Stimulated activated CD8-positive, alpha-beta memory T cell treated with anti-CD3 and anti-CD28 coated beads, Interleukin-12 subunit alpha, Interleukin-12 subunit beta, amount 100 ng/mL, for 24 hours (primary cell): ENCODE data around the gene PRSS33.

Experiments
- DNase-seq: peaks from one replicate; pipeline ENCODE4 v3.0.0-alpha.2; 2020; ENCODE audit errors: extremely low read depth

PRSS33 gene

DNA sequence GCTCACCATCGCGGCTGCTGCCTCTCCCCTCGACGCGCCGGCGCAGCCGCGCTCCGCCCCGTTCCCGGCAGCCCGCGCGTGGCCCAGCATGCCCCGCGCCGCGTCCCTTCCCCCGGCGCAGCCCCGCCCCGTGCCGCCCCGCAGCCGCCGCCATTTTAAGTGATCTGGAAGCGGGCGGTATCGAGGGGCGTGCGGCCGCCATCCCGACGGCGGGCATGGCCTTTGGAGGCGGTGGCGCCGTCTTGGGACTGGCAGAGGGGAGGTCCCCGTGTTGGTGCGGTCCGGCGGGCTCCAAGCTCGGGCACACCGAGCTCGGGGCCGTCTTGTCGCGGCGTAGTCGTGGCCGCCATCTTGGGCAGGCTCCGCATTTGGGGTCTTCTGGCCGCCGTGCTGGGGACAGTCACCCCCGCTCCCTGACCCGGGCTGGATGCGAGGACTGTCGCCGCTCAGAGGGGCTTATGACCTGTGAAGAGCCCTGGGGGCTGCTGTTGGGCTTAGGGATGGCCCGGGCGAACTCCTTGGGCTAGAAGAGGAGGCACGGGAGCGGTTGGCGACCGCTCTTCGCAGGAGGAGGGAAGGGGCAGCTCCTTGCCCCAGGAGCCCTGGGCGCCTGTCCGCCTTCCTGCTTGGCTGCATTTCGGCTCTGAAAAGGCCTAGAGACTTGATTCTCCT lies 10.0 kb downstream of the PRSS33 start, which contains the start of gene ELOB:
Gene ELOB, minus strand, starts transcription at position 50 of the 672 bp plus-strand sequence. Its CDS starts 41 bp downstream, at position 9.
- DNase-seq = peak; percentile 80

GRCh38 chr16:2776500-2777139 lies 10.7 kb downstream of the PRSS33 start:
- DNase-seq = no peak

DNA sequence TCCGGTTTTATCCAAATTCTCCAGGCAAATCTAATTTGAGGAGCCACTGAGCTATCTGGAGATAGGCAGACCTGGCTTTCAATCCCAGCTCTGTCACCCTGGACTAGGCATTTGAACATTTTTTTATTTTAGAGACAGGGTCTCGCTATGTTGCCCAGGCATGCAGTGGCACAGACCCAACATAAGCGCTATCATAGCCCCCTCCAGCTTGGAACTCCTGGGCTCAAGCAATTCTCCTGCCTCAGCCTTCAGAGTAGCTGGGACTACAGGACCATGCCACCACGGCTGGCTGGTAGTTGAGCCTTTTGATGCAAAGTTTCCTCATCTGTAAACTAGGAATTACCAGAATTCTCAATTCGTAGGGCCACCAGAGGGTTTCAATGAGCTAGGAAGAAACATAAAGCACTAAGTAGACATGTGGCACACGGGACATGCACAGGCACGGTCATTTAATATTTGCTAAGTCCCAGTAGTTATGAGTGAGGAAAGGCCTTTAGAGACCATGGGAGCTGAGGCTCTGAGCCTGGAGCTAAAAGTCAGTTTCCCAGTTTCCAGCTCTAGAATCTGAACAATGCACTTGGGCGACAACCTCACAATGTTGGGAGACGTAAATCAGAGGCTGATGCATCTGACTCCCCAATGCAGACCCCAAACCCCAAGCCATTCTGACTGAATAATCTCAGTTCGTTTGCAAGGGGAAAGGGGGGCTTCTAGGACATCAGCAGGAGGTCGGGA lies 11.4 kb downstream of the PRSS33 start:
- DNase-seq = no peak

GRCh38 chr16:2775131-2775716 lies 12.1 kb downstream of the PRSS33 start:
- DNase-seq = no peak

- DNase-seq = no peak
Measured at GRCh38 chr16:2774161-2774891, 13.0 kb downstream of the PRSS33 start.

DNA sequence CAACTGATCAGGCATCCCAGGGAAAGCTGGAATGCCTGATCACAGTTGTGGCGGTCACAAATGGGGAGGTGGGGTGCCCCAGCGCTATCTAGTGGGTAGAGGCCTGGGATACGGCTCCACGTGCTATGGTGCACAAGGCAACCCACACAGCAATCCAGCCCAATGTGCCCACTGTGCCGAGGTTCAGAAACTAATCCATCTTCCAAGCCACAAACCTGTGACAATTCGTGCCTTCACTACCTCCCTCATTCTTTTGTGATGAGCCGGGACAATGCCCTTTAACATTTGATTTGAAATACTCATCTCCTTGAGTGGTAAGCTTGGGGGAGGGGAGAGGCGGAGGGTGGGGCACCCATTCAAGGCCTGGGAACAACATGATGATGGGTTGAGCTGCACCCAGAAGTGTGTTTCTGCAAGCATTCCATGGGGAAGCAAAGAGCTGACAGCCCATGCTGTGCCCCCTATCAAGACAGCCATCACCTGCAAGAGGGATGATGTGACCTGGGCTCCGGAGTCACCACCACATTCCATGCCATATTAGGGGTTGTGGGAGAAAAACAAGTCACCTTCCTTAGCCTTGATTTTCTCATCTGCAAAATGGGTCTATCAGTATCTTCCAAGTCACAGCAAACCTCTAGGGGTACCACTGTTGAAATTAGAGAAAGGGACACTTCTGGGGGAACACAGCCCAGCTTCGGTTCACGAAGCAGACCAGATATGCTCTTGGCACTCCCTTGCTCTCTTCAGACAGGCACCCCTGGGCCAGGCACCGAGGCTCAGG lies 14.0 kb downstream of the PRSS33 start:
- no peak for DNase-seq

GRCh38 chr16:2771496-2772402 lies 15.6 kb downstream of the PRSS33 start:
- no peak for DNase-seq

DNA sequence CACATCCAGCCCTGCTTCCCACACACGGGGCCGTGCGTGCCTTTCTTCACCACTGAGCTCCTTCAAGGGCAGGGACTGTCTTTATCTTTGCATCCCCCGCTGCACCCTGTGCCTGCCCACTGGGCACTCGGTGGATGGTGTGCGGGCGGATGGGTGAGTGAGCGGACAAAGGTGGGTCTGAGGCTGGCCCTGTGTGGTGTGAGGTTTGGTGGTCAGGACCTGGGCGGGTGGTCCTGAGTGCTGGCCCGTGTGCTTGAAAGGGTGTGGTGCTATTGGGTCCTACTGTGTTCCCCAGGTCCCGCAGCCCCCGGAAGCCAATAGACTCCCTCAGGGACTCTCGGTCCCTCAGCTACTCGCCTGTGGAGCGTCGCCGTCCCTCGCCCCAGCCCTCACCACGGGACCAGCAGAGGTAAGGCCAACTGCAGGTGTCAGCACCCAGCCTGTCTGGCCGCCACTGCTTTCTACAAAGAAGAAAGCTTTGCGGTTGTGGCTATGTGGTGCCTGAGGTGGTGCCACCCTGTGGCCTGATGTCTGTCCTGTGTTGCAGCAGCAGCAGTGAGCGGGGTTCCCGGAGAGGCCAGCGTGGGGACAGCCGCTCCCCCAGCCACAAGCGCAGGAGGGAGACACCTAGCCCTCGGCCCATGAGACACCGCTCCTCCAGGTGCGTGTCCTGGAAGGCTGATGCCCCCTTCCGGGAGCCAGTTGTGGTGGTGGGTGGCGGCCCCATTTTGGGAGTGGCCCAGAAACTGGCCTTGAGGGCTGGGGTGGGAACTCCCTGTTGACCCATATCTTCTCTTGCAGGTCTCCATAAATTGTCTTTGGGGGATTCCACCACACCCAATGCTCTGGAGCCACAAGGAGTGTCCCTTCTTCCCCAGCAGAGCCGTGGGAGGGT lies 17.1 kb downstream of the PRSS33 start:
- DNase-seq = no peak

DNA sequence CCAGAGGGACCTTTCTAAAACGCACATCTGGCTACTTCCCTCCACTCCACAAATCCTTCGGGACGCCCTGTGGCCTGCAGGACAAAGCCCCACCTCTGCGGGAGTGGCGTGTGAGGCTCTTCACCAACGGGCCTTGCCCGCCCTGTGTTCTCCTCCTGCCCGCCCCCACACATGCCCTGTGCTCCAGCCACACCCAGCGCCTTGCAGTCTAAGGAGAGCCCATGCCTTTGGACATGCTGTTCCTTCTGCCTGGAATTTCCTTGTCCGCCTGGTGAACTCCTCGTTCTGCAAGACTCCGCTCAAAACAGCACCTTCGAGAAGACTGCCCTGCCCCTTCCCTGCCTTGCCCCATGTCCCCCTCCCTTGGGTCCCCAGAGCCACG lies 17.7 kb downstream of the PRSS33 start:
- no peak for DNase-seq

- DNase-seq = no peak
Measured at GRCh38 chr16:2769100-2769529, 18.2 kb downstream of the PRSS33 start.

DNA sequence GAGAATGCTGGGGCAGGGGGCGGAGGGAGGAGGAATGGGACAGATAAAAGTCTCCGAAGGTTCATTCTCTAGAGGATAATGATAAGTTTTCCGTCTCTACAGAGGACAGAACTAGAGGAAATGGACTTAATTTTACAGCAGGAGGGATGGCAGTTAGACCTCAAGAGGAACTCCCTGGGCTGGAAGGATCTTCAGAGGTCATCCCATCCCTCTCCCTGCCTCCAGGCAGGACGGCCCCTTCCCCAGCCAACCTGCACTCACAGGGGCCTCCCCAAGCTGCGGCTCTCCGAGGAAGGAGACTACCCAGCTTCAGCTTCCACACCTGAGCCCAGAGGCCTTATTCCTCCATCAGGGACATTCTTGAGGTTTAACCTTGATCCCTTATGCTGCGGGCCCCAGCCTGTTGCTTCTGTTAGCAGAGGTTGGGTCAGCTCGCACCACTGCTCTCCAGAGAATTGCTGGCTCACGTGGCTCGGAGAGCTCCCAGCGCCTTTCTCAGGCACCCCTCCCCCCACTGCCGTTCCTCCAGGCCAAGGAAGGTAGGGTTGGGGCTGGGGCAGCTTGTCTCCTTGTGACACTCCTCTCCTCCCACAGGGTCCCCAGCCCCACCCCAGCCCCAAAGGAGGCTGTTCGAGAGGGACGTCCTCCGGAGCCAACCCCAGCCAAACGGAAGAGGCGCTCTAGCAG lies 18.8 kb downstream of the PRSS33 start:
- DNase-seq = no peak

GRCh38 chr16:2767891-2768290 lies 19.5 kb downstream of the PRSS33 start:
- DNase-seq = no peak

GRCh38 chr16:2767140-2767731 lies 20.1 kb downstream of the PRSS33 start:
- no peak for DNase-seq

DNA sequence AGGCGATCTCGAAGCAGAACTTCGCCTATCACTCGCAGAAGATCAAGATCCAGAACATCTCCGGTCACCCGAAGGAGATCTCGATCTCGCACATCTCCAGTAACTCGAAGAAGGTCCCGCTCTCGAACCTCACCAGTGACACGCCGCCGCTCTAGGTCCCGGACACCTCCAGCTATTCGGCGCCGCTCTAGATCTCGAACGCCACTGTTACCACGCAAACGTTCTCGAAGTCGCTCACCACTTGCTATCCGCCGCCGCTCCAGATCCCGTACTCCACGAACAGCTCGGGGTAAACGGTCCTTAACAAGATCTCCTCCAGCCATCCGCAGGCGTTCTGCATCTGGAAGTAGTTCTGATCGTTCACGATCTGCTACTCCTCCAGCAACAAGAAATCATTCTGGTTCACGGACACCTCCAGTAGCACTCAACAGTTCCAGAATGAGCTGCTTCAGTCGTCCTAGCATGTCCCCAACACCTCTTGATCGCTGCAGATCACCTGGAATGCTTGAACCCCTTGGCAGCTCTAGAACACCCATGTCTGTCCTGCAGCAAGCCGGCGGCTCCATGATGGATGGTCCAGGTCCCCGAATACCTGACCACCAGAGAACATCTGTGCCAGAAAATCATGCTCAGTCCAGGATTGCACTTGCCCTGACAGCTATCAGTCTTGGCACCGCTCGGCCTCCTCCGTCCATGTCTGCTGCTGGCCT lies 20.8 kb downstream of the PRSS33 start:
- no peak for DNase-seq

DNA sequence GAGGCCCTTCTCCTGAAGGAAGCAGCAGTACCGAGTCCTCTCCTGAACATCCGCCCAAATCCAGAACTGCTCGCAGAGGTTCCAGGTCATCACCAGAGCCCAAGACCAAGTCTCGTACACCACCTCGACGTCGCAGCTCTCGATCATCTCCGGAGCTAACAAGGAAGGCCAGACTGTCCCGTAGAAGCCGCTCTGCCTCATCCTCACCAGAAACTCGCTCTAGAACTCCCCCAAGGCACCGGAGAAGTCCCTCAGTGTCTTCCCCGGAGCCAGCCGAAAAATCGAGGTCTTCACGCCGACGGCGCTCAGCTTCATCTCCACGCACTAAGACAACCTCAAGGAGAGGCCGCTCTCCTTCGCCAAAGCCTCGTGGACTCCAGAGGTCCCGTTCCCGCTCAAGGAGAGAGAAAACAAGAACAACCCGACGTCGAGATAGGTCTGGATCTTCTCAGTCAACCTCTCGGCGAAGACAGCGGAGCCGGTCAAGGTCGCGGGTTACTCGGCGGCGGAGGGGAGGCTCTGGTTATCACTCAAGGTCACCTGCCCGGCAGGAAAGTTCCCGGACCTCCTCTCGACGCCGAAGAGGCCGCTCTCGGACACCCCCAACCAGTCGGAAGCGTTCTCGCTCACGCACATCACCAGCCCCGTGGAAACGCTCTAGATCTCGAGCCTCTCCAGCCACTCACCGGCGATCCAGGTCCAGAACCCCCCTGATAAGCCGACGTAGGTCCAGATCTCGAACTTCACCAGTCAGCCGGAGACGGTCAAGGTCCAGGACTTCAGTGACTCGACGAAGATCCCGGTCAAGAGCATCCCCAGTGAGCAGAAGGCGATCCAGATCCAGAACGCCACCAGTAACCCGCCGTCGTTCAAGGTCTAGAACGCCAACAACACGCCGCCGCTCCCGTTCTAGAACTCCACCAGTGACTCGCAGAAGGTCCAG lies 21.6 kb downstream of the PRSS33 start:
- DNase-seq = no peak

DNA sequence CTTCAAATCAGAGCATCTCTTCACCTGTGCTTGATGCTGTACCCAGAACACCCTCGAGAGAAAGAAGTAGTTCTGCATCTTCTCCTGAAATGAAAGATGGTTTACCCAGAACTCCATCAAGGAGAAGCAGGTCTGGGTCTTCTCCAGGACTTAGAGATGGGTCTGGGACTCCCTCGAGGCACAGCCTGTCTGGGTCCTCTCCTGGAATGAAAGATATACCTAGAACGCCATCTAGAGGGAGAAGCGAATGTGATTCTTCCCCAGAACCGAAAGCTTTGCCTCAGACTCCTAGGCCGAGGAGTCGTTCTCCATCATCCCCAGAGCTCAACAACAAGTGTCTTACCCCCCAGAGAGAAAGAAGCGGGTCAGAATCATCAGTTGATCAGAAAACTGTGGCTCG lies 22.6 kb downstream of the PRSS33 start:
- no peak for DNase-seq
